DMS114 treated with DMSO at 0.1 percent for 48 hours (cell line): ENCODE results near the gene DPEP1.
"Not testable (repeated sequence)": the region's sequence is repeated elsewhere in the genome, so short reads cannot be mapped to it uniquely, and the experiment has no call there.

Source experiments
- DNase-seq: peaks from one replicate; lab custom pipeline; 2025; ENCODE audit not compliant: unreplicated experiment; lab: John Stamatoyannopoulos, UW

Gene DPEP1

DNA sequence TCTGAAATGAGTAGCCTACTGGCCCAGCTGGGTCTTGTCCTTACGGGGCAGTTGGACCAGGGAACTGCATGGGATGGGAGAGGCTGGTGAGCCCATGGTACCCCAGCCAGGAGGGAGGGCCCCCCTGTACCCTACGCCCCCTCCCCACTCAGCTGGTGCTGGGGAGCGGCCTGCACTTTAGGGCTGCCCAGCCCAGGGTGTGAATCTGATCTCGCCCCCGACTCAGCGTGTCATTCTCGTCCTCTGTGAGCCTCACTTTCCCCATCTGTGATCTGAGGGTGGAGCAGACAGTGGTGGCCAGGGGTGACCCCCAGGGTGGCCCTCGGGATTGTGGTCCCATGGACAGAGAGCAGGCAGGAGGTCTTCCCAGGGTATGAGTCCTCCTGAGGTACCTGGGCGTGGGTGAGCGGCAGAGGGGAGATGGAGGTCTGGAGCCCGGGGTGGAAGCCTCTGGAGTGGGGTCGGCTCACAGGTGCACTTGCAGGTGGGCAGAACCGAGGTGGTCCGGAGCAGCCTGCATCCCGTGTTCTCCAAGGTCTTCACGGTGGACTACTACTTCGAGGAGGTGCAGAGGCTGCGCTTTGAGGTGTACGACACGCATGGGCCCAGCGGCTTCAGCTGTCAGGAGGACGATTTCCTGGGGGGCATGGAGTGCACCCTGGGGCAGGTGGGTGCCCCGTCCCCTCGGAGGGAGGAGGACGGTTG, 36.2 kb upstream of the DPEP1 start:
- DNase-seq = no peak

GRCh38 chr16:89579351-89579750, 34.1 kb upstream of the DPEP1 start:
- DNase-seq = no peak

DNA sequence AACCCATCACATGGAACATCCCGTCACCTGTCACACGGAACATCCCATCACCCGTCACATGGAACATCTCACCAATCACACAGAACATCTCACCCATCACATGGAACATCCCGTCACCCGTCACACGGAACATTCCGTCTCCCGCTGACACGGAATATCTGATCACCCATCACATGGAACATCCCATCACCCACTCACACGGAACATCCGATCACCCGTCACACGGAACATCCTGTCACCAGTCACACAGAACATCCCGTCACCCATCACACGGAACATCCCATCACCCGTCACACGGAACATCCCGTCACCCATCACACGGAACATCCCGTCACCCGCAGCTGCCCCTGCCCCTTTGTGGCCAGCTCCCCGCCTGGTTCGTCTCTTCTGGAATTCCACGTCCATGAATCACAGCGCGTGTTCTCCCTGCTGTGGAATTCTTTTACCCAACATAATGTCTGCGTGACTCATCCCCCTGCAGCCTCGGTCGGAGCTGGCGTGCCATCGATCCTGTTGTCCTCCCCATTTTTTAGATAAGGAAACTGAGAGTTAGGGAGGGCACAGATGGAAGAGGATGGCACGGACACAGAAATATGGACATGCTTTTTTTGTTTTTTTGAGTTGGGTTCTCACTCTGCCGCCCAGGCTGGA, 32.3 kb upstream of the DPEP1 start:
- DNase-seq = no peak

- no peak for DNase-seq
These were observed 31.4 kb upstream of the DPEP1 start for GRCh38 chr16:89581861-89582563.

- DNase-seq = no peak
These were observed 30.7 kb upstream of the DPEP1 start for GRCh38 chr16:89582614-89583196.

GRCh38 chr16:89583197-89583894, 30.1 kb upstream of the DPEP1 start:
- no peak for DNase-seq

DNA sequence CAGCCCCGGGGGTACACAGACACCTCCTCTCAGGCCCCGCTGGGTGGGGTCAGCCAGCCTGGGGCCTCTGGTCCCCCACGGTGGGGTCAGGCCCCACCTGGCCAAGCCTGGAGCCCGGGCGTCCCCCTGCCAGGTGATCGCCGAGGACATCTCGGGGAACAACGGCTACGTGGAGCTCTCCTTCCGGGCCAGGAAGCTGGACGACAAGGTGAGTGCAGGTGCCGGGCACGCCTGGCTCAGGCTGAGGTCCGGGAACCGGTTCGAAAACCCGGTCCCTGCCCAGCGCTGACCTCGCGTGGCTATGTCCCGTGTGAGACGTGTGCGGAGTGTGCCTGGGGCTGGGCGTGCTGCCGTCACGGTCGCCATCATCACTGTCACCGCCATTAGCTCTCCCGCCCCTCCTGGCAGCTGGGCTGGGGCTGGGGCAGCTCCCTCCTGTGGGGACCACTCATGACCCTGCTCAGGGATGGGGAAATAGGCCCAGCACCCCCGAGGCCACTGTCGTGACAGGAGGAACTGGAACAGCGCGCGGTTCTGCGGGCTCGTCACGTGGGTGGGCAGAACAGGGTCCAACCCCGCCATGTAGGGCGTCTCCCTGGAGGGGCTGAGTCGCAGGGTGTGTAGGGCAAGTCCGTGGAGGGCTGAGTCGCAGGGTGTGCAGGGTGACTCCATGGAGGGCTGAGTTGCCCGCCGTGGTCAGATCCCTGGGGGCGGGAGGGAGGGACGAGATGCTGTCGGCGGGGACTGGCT, 29.4 kb upstream of the DPEP1 start:
- DNase-seq = no peak

DNA sequence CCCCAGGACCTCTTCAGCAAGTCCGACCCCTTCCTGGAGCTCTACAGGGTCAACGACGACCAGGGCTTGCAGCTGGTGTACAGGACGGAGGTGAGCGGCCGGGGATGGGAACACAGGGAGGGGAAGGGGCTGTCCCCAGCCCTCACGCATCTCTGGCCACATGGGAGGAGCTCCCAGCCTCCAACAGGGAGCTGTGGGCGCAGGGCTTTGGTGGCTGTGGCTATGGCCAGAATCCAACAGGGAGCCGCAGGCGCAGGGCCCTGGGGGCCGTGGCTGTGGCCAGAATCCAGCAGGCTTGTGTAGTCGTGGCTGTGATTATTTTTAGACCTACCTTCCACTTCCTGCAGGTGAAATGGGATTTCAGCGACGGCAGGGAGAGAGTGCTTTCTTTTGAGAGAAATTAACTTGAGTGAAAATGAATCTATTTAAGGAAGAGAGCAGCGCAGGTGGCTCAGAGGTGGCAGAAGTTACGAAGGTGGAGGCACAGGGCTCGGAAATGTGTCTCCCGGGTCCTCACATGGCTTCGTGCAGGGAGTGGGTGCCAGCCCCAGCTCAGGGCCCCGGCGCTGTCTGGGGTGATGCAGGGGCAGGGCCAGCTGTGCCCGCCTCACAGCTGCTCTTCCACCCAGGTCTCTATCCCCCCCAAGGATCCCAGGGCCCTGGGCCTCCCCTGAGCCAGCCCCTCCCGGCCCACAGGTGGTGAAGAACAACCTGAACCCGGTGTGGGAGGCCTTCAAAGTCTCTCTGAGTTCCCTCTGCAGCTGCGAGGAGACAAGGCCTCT, 28.5 kb upstream of the DPEP1 start:
- DNase-seq = no peak

GRCh38 chr16:89586218-89586617, 27.2 kb upstream of the DPEP1 start:
- no peak for DNase-seq

DNA sequence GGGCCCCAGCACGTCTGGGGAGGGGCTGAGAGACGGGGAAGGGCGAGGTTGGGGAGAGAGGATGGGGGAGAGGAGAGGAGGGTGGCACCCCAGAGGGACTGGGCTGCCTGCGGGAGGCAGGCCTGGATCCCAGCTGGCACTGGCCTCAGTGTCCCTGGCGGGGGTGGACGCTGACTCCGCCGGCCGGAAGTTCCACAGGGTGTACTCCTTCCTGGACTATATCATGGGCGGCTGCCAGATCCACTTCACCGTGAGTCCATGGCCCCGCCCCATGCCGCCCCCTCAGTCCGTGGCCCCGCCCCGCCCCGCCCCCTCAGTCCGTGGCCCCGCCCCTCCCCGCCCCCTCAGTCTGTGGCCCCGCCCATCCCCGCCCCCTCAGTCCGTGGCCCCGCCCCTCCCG, 26.6 kb upstream of the DPEP1 start:
- DNase-seq = no peak

GRCh38 chr16:89587676-89588075, 25.8 kb upstream of the DPEP1 start:
- DNase-seq = not testable (repeated sequence)

GRCh38 chr16:89588413-89589109, 24.9 kb upstream of the DPEP1 start:
- DNase-seq = no peak

DNA sequence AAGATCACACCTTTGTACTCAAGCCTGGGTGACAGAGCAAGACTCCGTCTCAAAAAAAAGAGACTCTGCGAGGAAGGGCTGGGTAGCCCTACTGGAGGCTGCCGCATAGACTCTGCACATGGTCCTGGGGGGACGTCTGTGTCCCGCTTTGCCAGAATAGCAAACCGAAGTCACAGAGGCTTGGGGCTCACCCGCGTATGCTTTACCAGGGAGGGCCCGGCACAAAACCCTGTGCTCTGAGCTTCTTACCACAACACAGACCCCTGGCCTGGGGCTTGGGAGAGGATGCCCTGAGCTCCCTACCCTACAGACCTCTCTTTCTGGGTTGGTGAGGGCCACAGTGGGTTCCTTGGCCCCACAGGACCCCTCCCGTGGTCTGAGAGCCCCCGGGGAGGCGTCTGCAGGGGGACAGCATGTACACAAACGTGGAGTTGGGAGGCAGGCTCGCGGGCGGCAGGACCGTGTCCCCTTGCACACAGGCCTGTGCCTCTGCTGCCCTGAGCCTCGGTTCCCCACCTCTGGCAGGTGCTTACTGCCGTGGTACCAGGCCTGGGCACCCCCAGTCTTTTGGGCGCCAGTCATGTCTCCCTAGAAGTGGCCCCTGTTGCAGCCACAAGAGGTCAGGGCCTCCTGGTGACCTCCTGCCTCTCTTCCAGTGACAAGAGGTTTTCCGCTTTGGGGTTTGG, 24.1 kb upstream of the DPEP1 start:
- DNase-seq = no peak

- DNase-seq = no peak
These were observed 19.6 kb upstream of the DPEP1 start for GRCh38 chr16:89593841-89594240.

DNA sequence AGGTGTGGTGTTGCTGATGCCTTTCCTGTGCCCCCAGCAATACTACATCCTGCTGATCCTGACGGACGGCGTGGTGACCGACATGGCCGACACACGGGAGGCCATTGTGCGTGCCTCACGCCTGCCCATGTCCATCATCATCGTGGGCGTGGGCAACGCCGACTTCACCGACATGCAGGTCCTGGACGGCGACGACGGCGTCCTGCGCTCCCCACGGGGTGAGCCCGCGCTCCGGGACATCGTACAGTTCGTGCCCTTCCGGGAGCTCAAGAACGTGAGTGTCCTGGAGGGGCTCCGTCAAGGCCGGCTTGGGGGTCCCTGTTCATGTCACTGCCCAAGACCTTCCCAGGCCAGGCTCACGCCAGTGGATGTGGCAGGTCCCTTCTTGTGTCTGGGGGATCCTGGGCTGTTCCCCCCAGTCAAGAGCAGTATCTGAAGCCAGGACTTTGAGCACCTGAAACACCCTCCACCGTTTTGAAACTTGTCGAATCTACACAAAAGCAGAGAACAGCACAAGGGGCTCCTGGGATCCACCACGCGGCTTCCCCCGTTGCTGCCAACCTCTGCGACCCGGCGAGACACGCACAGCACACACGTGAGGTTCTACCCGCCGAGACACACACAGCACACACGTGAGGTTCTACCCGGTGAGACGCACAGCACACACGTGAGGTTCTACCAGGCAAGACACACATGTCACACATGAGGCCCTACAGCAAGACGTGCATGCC, 17.9 kb upstream of the DPEP1 start:
- no peak for DNase-seq

DNA sequence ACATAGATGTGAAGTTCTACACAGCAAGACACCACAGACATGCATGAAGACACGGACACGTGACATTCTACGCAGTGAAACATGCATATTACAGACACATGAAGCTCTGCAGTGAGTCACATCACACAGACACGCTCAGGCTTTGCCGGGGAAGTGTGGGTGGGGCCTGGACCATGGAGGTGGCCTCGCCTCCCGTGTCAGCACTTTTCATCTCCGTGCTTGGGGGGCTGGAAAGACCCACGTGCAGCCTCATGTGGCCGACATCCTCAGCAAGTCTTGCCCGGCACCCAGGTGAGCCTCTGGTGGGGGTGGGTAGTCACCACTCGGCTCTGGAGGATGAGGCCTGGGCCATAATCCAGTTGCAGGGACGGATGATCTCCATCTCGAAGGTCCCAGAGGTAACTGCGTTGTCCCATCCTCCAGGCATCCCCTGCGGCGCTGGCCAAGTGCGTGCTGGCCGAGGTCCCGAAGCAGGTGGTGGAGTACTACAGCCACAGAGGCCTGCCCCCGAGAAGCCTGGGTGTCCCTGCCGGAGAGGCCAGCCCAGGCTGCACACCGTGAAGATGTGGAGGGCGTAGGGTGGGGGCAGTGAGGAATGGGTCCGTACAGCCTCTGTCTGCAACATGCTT, 17.3 kb upstream of the DPEP1 start:
- DNase-seq = no peak

DNA sequence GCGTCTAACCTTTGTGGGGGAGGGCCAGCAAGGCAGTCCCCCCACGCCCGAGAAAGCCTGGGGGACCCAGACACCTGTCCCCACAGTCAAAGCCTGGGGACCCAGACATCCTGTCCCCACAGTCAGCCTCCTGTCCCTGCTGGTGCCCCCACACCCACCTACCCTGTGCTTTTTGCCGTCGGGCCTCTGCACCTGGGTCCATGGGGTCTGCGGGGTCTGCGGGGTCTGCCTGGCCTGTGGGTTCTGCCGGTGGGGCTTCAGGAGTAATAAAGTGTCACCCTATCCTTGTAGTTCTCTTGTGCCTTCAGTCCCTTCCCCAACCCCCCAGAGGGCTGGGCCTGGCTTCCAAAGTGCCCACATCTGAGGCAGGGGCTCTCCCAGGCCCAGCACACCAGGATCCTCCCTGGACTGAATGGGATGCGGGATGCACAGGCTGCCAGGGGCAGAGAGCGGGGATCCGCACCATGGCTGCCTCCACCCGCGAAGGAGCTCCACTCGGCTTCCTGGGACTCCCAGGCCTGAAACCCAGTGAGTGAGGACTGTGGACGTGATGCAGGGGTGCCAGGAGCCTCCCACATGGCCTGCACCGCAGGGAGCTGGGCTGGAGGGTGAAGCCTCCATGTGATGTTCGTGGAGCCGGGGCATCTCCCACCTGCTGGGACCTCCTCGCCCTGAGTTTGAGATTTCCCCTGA, 16.3 kb upstream of the DPEP1 start:
- DNase-seq = no peak
